GM06990 (cell line): Measurements from ENCODE around the gene NR1D1.
A peak's percentile ranks its signal among the peaks of the same experiment; 100 is the strongest.

Experiments used
- DNase-seq: peaks from one replicate; pipeline ENCODE4 v3.0.0-alpha.2; 2011; ENCODE audit not compliant: insufficient read length; ENCODE audit errors: extremely low read depth
- H3K27me3 ChIP-seq: replicated peaks from 2 replicates; pipeline ENCODE4 v1.6.0; 2011; ENCODE audit warnings: low read length; ENCODE audit not compliant: control insufficient read depth, insufficient read depth
- H3K36me3 ChIP-seq: 2 replicates; pipeline ENCODE4 v1.5.1; 2011; ENCODE audit warnings: low read length; ENCODE audit not compliant: control insufficient read depth, insufficient read depth
- H3K4me3 ChIP-seq: replicated peaks from 2 replicates; pipeline ENCODE4 v1.5.1; 2011; ENCODE audit warnings: low read depth, mild to moderate bottlenecking, control low read depth, low read length
- TF ChIP-seq, protein P1 (sequence below): IDR thresholded peaks from 2 replicates; pipeline ENCODE4 v1.5.1; 2011; ENCODE audit warnings: low read length, control low read depth, mild to moderate bottlenecking, inconsistent platforms; ENCODE audit not compliant: insufficient read depth, poor library complexity, severe bottlenecking

Gene NR1D1

GRCh38 chr17:40113110-40113906 is 12.9 kb upstream of the NR1D1 start:
- Histone ChIP-seq H3K27me3 (no peaks in the 10 kb centered on the region), H3K36me3 (no peaks in the 10 kb centered on the region), H3K4me3 (peak overlapping the region; percentile 64)
- TF ChIP-seq, protein P1, sequence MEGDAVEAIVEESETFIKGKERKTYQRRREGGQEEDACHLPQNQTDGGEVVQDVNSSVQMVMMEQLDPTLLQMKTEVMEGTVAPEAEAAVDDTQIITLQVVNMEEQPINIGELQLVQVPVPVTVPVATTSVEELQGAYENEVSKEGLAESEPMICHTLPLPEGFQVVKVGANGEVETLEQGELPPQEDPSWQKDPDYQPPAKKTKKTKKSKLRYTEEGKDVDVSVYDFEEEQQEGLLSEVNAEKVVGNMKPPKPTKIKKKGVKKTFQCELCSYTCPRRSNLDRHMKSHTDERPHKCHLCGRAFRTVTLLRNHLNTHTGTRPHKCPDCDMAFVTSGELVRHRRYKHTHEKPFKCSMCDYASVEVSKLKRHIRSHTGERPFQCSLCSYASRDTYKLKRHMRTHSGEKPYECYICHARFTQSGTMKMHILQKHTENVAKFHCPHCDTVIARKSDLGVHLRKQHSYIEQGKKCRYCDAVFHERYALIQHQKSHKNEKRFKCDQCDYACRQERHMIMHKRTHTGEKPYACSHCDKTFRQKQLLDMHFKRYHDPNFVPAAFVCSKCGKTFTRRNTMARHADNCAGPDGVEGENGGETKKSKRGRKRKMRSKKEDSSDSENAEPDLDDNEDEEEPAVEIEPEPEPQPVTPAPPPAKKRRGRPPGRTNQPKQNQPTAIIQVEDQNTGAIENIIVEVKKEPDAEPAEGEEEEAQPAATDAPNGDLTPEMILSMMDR, result peak; percentile 90
- DNase-seq, result peak; percentile 82

GRCh38 chr17:40112718-40113109 is 12.3 kb upstream of the NR1D1 start:
- TF ChIP-seq, protein P1, result no peak
- no peaks in the 10 kb centered on the region for H3K27me3 ChIP-seq
- no peak overlapping the region for H3K4me3 ChIP-seq
- no peaks in the 10 kb centered on the region for H3K36me3 ChIP-seq
- no peak for DNase-seq

GRCh38 chr17:40112191-40112711 is 11.9 kb upstream of the NR1D1 start:
- no peak for DNase-seq
- H3K27me3 ChIP-seq, result no peaks in the 10 kb centered on the region
- no peak overlapping the region for H3K4me3 ChIP-seq
- no peaks in the 10 kb centered on the region for H3K36me3 ChIP-seq
- TF ChIP-seq, protein P1, result no peak

- Histone ChIP-seq H3K36me3 (no peaks in the 10 kb centered on the region), H3K4me3 (no peak overlapping the region), H3K27me3 (no peaks in the 10 kb centered on the region)
- TF ChIP-seq, protein P1, result peak; percentile 84
- DNase-seq, result peak; percentile 63
Observed at GRCh38 chr17:40111221-40112128, 11.1 kb upstream of the NR1D1 start.

- H3K36me3 ChIP-seq, result no peaks in the 10 kb centered on the region
- H3K4me3 ChIP-seq, result no peak overlapping the region
- TF ChIP-seq, protein P1, result no peak
- DNase-seq, result no peak
- H3K27me3 ChIP-seq, result no peaks in the 10 kb centered on the region
Observed at GRCh38 chr17:40110026-40110845, 9.8 kb upstream of the NR1D1 start.
